ENCODE measurements around the gene RUNDC3A.
"Not testable (repeated sequence)": the region's sequence is repeated elsewhere in the genome, so short reads cannot be mapped to it uniquely, and the experiment has no call there.

Gene RUNDC3A

DNA sequence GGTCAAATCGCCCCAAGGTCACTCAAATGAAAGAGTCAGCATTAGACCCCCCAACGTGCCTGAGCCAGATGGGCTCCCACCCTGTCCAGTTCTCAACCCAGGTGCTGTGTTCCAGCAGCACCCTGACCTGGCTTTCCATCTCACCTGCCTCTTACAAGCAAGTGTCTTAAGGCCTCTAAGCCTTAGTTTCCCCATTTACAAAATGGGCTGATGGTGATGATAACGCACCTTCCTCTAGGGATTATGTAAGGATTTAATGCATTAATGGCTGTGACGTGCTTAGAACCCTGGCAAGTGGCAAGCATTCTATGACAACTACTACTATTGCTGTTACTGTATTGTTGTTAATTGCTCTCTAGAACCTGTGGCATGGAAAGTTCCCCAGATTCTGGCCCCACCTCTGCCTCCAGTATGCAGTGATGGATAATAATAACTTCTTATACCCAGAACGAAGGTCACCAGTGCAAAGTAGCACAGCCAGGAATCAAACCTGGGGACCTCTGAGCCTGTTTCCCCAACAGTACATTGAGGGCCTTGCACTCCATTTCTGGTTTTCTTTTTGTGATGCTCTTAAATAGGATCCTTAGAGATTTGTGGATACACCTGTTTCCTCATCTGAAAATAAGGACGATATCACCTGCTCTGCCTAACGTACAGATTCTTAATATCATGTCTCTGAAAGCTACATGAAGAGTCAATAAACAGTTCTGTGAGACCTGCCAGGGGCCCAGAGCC is 19.5 kb downstream of the RUNDC3A start:
- Histone ChIP-seq H3K4me3 (ENCODE audit: low read length) (no peak overlapping the region), H3K36me3 (ENCODE audit: control insufficient read depth, insufficient read depth, low read length) (no peaks in the 10 kb centered on the region), H3K9me3 (ENCODE audit: control insufficient read depth, insufficient read depth, low read length) (no peaks in the 10 kb centered on the region), H3K27me3 (ENCODE audit: control insufficient read depth, insufficient read depth, low read length) (no peaks in the 10 kb centered on the region), H3K4me1 (ENCODE audit: control insufficient read depth, insufficient read depth, low read length) (no peaks in the 10 kb centered on the region), H3K27ac (ENCODE audit: low read length) (no peak overlapping the region)
- no peak for DNase-seq (ENCODE audit: low read depth, low spot score)
- WGBS (ENCODE audit: insufficient coverage, insufficient read length), result no CpG with 5 or more reads among the region's 7 CpGs

DNA sequence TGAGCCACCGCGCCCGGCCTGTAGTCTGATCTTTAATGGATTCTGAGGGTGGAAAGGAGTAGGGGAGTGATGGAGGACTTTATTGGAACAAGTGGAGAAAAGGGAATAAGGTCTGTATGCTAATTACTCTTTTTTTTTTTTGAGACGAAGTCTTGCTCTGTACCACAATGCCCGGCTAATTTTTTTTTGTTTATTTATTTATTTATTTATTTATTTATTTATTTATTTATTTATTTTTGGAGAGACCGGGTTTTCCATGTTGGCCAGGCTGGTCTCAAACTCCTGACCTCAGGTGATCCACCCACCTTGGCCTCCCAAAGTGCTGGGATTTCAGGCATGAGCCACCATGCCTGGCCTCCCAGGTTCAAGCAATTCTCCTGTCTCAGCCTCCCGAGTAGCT is 21.1 kb downstream of the RUNDC3A start:
- not testable (repeated sequence) for H3K9me3 ChIP-seq (ENCODE audit: control insufficient read depth, insufficient read depth, low read length); DNase-seq (ENCODE audit: low read depth, low spot score); H3K27me3 ChIP-seq (ENCODE audit: control insufficient read depth, insufficient read depth, low read length); H3K36me3 ChIP-seq (ENCODE audit: control insufficient read depth, insufficient read depth, low read length); H3K27ac ChIP-seq (ENCODE audit: low read length); H3K4me3 ChIP-seq (ENCODE audit: low read length); H3K4me1 ChIP-seq (ENCODE audit: control insufficient read depth, insufficient read depth, low read length)
- no CpG with 5 or more reads among the region's 7 CpGs for WGBS (ENCODE audit: insufficient coverage, insufficient read length)

DNA sequence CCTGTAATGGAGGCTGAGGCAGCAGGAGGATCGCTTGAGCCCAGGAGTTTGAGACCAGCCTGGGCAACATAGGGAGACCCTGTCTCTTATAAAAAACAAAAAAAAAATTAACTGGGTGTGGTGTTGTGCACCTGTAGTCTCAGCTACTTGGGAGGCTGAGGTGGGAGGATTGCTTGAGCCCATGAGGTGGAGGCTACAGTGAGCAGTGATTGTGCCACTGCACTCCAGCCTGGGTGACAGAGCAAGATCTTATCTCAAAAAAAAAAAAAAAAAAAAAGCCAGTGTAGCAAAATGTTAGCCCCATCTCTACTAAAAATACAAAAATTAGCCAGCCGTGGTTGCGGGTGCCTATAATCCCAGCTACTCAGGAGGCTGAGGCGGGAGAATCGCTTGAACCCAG is 21.9 kb downstream of the RUNDC3A start:
- not testable (repeated sequence) for H3K36me3 ChIP-seq (ENCODE audit: control insufficient read depth, insufficient read depth, low read length); H3K27ac ChIP-seq (ENCODE audit: low read length); DNase-seq (ENCODE audit: low read depth, low spot score); H3K4me3 ChIP-seq (ENCODE audit: low read length); H3K9me3 ChIP-seq (ENCODE audit: control insufficient read depth, insufficient read depth, low read length); H3K27me3 ChIP-seq (ENCODE audit: control insufficient read depth, insufficient read depth, low read length); H3K4me1 ChIP-seq (ENCODE audit: control insufficient read depth, insufficient read depth, low read length)
- no CpG with 5 or more reads among the region's 5 CpGs for WGBS (ENCODE audit: insufficient coverage, insufficient read length)

DNA sequence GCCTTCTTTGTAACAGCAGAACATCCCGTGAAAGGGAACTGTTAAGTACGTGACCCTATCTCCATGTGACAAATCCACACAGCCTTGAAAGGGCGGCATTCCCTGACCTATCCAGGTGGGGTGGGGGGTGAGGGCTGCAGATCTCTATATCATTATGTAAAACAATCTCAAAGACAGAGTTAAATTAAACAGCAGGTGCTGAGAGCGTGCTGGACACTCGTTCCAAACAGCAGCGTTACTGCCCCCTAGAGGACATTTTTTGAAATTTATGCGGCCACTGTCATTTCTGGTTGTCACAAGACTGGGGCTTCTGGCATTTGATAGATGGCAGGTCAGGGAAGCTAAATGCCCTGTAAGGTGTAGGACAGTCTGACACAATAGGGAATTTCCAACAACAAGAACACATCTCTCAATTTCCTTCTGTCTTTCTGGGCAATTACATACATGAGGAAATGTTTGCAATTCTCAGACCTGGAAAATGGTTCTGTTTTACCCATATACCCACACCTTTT is 22.9 kb downstream of the RUNDC3A start:
- H3K27ac ChIP-seq (ENCODE audit: low read length), result no peak overlapping the region
- no peaks in the 10 kb centered on the region for H3K36me3 ChIP-seq (ENCODE audit: control insufficient read depth, insufficient read depth, low read length)
- no peaks in the 10 kb centered on the region for H3K27me3 ChIP-seq (ENCODE audit: control insufficient read depth, insufficient read depth, low read length)
- WGBS (ENCODE audit: insufficient coverage, insufficient read length), result no CpG with 5 or more reads among the region's 7 CpGs
- no peak overlapping the region for H3K4me3 ChIP-seq (ENCODE audit: low read length)
- H3K9me3 ChIP-seq (ENCODE audit: control insufficient read depth, insufficient read depth, low read length), result no peaks in the 10 kb centered on the region
- H3K4me1 ChIP-seq (ENCODE audit: control insufficient read depth, insufficient read depth, low read length), result no peaks in the 10 kb centered on the region
- DNase-seq (ENCODE audit: low read depth, low spot score), result no peak

DNA sequence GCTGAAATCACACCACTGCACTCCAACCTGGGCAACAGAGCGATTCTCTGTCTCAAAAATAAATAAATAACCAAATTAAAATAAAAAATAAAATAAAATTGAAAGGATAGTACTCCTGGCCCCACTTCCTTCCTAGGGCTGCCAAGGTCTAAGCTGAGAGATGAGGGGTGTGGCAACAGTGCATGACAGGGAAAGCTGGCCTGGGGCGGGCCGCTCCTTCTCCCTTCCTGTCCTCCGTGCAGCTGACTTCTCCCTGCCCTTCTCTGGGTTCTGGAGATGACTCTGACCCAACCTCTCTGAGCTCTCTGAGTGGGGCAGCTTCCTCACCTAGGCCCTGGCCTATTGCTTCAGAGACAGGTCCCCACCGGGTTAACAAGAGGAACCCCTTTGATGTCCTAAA is 25.0 kb downstream of the RUNDC3A start:
- Histone ChIP-seq H3K27ac (ENCODE audit: low read length) (no peak overlapping the region), H3K4me3 (ENCODE audit: low read length) (no peak overlapping the region), H3K9me3 (ENCODE audit: control insufficient read depth, insufficient read depth, low read length) (no peaks in the 10 kb centered on the region), H3K36me3 (ENCODE audit: control insufficient read depth, insufficient read depth, low read length) (no peaks in the 10 kb centered on the region), H3K4me1 (ENCODE audit: control insufficient read depth, insufficient read depth, low read length) (no peaks in the 10 kb centered on the region), H3K27me3 (ENCODE audit: control insufficient read depth, insufficient read depth, low read length) (no peaks in the 10 kb centered on the region)
- no CpG with 5 or more reads among the region's 5 CpGs for WGBS (ENCODE audit: insufficient coverage, insufficient read length)
- DNase-seq (ENCODE audit: low read depth, low spot score), result no peak

DNA sequence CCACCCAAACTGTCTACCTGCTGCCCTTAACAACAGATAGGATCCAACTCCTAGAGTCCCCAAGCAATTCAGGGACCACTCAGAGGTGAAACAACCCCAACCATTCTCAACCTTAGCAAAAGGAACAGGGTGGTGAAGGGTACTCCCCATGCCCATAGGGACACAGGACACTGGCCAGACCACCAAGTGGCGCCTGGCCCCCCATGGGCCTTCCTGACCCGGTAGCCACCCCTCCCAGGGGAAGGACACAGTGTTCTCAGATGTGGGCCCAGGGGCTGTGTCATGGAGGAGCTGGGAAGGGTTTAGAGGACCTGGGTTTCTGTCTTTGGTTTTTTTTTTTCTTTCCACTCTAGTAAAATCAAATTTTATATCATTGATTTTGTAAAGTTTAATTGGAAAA is 25.9 kb downstream of the RUNDC3A start:
- no peak overlapping the region for H3K4me3 ChIP-seq (ENCODE audit: low read length)
- WGBS (ENCODE audit: insufficient coverage, insufficient read length), result no CpG with 5 or more reads among the region's 2 CpGs
- H3K27ac ChIP-seq (ENCODE audit: low read length), result no peak overlapping the region
- H3K36me3 ChIP-seq (ENCODE audit: control insufficient read depth, insufficient read depth, low read length), result no peaks in the 10 kb centered on the region
- H3K9me3 ChIP-seq (ENCODE audit: control insufficient read depth, insufficient read depth, low read length), result no peaks in the 10 kb centered on the region
- H3K27me3 ChIP-seq (ENCODE audit: control insufficient read depth, insufficient read depth, low read length), result no peaks in the 10 kb centered on the region
- DNase-seq (ENCODE audit: low read depth, low spot score), result no peak
- H3K4me1 ChIP-seq (ENCODE audit: control insufficient read depth, insufficient read depth, low read length), result no peaks in the 10 kb centered on the region

DNA sequence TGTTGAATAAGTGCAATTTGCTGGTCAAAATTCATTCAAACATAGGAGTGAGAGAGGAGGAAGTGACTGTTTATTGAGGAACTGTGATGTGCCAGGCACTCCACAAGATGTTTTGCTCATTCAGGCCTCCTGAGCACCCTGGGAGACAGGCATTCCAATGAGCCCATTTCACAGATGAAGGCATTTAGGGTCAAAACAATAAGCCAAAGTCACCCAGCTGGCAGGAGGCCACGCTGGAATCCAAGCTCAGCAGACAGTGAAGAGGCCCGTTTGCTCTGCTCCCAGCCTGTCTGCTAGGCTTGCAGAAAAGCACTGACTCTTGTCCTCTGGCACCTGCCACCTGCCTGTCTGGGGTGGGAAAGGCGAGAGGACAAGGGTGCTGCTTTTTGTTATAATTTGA is 26.3 kb downstream of the RUNDC3A start:
- no peak for DNase-seq (ENCODE audit: low read depth, low spot score)
- no peak overlapping the region for H3K4me3 ChIP-seq (ENCODE audit: low read length)
- WGBS (ENCODE audit: insufficient coverage, insufficient read length), result no CpG with 5 or more reads among the region's 3 CpGs

DNA sequence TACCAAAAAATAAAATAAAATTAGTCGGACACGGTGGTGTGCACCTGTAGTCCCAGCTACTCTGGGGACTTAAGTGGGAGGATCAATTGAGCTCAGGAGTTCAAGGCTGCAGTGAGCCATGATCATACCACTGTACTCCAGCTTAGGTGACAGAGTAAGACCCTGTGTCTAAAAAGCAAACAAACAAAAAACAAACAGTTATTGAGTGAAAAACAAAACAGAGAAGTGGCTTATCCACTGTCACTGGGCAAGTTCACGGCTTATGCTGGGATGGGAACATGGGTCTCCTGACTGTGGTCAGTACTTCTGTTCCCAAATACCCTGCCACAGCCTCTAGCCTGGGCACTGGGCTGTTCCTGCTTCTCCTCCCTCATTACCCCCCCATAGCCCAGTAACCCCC is 27.2 kb downstream of the RUNDC3A start:
- WGBS (ENCODE audit: insufficient coverage, insufficient read length), result no CpG with 5 or more reads among the region's 3 CpGs
- Histone ChIP-seq H3K27ac (ENCODE audit: low read length) (no peak overlapping the region), H3K4me1 (ENCODE audit: control insufficient read depth, insufficient read depth, low read length) (no peaks in the 10 kb centered on the region), H3K36me3 (ENCODE audit: control insufficient read depth, insufficient read depth, low read length) (no peaks in the 10 kb centered on the region), H3K4me3 (ENCODE audit: low read length) (no peak overlapping the region), H3K9me3 (ENCODE audit: control insufficient read depth, insufficient read depth, low read length) (no peaks in the 10 kb centered on the region), H3K27me3 (ENCODE audit: control insufficient read depth, insufficient read depth, low read length) (no peaks in the 10 kb centered on the region)
- no peak for DNase-seq (ENCODE audit: low read depth, low spot score)

More for the DNA sequence above, 26.3 kb downstream of the RUNDC3A start:
- no peaks in the 10 kb centered on the region for H3K36me3 ChIP-seq (ENCODE audit: control insufficient read depth, insufficient read depth, low read length)
- H3K27ac ChIP-seq (ENCODE audit: low read length), result no peak overlapping the region
- no peaks in the 10 kb centered on the region for H3K9me3 ChIP-seq (ENCODE audit: control insufficient read depth, insufficient read depth, low read length)
- no peaks in the 10 kb centered on the region for H3K27me3 ChIP-seq (ENCODE audit: control insufficient read depth, insufficient read depth, low read length)
- no peaks in the 10 kb centered on the region for H3K4me1 ChIP-seq (ENCODE audit: control insufficient read depth, insufficient read depth, low read length)

DNA sequence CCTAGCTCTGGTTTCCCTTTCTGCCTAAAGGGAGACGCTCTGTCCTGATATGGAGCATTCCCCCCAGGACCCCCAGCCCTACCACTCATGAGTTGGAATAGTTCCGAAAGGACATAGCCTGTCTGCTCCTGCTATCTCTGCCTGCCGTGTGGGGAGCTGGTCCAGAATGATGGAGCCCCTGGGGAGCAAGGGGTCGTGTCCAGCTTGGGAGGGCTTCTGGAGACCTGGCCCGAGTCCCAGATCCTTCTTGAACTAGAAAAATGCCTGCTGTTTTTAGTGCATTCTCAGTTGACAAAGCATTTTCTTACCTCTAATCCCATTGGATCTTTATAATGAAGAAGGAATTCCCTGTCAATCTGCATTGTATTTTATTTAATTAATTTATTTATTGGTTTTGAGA is 27.6 kb downstream of the RUNDC3A start:
- DNase-seq (ENCODE audit: low read depth, low spot score), result no peak
- Histone ChIP-seq H3K27me3 (ENCODE audit: control insufficient read depth, insufficient read depth, low read length) (no peaks in the 10 kb centered on the region), H3K9me3 (ENCODE audit: control insufficient read depth, insufficient read depth, low read length) (no peaks in the 10 kb centered on the region), H3K27ac (ENCODE audit: low read length) (no peak overlapping the region), H3K4me1 (ENCODE audit: control insufficient read depth, insufficient read depth, low read length) (no peaks in the 10 kb centered on the region), H3K4me3 (ENCODE audit: low read length) (no peak overlapping the region), H3K36me3 (ENCODE audit: control insufficient read depth, insufficient read depth, low read length) (no peaks in the 10 kb centered on the region)
- WGBS (ENCODE audit: insufficient coverage, insufficient read length), result no CpG with 5 or more reads among the region's 5 CpGs

DNA sequence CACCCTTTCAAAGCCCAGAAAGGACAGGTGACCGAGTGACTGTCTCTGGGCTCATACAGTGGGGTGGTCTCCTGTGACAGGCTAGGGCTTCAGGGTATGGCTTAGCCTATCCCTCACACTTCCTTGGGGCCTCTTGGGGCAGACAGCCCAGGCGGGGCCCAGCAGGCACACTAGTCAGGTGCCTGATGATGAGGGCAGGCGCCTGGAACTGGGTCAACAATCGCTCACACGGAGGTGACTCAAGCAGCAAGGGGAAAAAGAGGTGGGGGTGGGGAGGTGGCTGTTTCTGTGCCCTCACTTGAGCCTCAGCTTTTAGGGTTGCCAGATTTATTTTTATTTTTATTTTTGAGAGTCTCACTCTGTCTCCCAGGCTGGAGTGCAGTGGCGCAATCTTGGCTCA is 30.3 kb downstream of the RUNDC3A start:
- H3K27ac ChIP-seq (ENCODE audit: low read length), result no peak overlapping the region
- no peak overlapping the region for H3K4me3 ChIP-seq (ENCODE audit: low read length)
- H3K27me3 ChIP-seq (ENCODE audit: control insufficient read depth, insufficient read depth, low read length), result no peaks in the 10 kb centered on the region
- H3K9me3 ChIP-seq (ENCODE audit: control insufficient read depth, insufficient read depth, low read length), result no peaks in the 10 kb centered on the region
- WGBS (ENCODE audit: insufficient coverage, insufficient read length), result no CpG with 5 or more reads among the region's 6 CpGs
- no peaks in the 10 kb centered on the region for H3K36me3 ChIP-seq (ENCODE audit: control insufficient read depth, insufficient read depth, low read length)
- no peak for DNase-seq (ENCODE audit: low read depth, low spot score)
- no peaks in the 10 kb centered on the region for H3K4me1 ChIP-seq (ENCODE audit: control insufficient read depth, insufficient read depth, low read length)

DNA sequence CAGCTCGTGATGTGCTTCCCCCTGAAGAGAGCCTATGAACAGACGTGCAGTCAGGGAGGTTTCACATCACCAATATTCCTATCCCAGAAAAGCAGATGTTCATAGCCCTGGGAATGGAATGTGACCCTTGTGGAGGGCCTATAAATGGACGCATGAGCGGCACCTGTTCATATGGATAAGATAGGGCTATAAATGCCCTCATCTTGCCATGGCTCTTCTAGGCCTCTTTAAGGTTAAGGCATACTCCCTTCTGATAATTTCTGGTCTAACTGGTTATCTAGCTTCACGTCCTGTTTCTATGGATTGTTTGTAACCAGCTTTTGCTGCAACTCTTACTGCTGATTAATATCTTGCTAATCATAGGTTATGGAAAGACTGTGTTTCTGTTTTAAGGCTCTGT is 32.2 kb downstream of the RUNDC3A start:
- not testable (repeated sequence) for DNase-seq (ENCODE audit: low read depth, low spot score); H3K36me3 ChIP-seq (ENCODE audit: control insufficient read depth, insufficient read depth, low read length); H3K27ac ChIP-seq (ENCODE audit: low read length); H3K9me3 ChIP-seq (ENCODE audit: control insufficient read depth, insufficient read depth, low read length); H3K27me3 ChIP-seq (ENCODE audit: control insufficient read depth, insufficient read depth, low read length); H3K4me1 ChIP-seq (ENCODE audit: control insufficient read depth, insufficient read depth, low read length); H3K4me3 ChIP-seq (ENCODE audit: low read length)
- no CpG with 5 or more reads among the region's 5 CpGs for WGBS (ENCODE audit: insufficient coverage, insufficient read length)
